Measurements from ENCODE around the gene KRT31.

The KRT31 gene

GRCh38 chr17:41421617-41422016 is 24.2 kb upstream of the KRT31 start:
- TF ChIP-seq, protein P1, sequence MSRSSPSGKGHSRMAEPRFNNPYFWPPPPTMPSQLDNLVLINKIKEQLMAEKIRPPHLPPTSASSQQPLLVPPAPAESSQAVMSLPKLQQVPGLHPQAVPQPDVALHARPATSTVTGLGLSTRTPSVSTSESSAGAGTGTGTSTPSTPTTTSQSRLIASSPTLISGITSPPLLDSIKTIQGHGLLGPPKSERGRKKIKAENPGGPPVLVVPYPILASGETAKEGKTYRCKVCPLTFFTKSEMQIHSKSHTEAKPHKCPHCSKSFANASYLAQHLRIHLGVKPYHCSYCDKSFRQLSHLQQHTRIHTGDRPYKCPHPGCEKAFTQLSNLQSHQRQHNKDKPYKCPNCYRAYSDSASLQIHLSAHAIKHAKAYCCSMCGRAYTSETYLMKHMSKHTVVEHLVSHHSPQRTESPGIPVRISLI (tag by site-specific recombination; IDR thresholded peaks at IDR 0.05) = no peak
- TF ChIP-seq ZNF501 (tag by site-specific recombination; IDR thresholded peaks at IDR 0.05) (no peak), ZNF530 (tag by site-specific recombination; IDR thresholded peaks at IDR 0.05; ENCODE audit: low read depth) (no peak), ZNF280D (tag by site-specific recombination; IDR thresholded peaks at IDR 0.05) (no peak), INSM2 (tag by site-specific recombination; IDR thresholded peaks at IDR 0.05) (no peak), ZBTB6 (tag by site-specific recombination; IDR thresholded peaks at IDR 0.05) (no peak), ZNF48 (tag by site-specific recombination; IDR thresholded peaks at IDR 0.05) (no peak), ZNF776 (tag by site-specific recombination; IDR thresholded peaks at IDR 0.05; ENCODE audit: borderline replicate concordance) (no peak), ZNF274 (IDR thresholded peaks at IDR 0.05; ENCODE audit: low read length) (no peak), ZNF274 (tag by site-specific recombination; IDR thresholded peaks at IDR 0.05; ENCODE audit: borderline replicate concordance) (no peak), ZNF654 (tag by site-specific recombination; IDR thresholded peaks at IDR 0.05; ENCODE audit: low read depth) (no peak), ZNF157 (tag by site-specific recombination; IDR thresholded peaks at IDR 0.05) (no peak), TRIM28 (IDR thresholded peaks at IDR 0.05; ENCODE audit: borderline replicate concordance, low read length) (no peak), ZNF132 (tag by site-specific recombination; IDR thresholded peaks at IDR 0.05; ENCODE audit: borderline replicate concordance) (no peak), ZNF23 (tag by site-specific recombination; IDR thresholded peaks at IDR 0.05; ENCODE audit: borderline replicate concordance) (no peak), ZNF221 (tag by site-specific recombination; IDR thresholded peaks at IDR 0.05; ENCODE audit: borderline replicate concordance) (no peak)
- TF ChIP-seq, protein P2, sequence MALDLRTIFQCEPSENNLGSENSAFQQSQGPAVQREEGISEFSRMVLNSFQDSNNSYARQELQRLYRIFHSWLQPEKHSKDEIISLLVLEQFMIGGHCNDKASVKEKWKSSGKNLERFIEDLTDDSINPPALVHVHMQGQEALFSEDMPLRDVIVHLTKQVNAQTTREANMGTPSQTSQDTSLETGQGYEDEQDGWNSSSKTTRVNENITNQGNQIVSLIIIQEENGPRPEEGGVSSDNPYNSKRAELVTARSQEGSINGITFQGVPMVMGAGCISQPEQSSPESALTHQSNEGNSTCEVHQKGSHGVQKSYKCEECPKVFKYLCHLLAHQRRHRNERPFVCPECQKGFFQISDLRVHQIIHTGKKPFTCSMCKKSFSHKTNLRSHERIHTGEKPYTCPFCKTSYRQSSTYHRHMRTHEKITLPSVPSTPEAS (tag by site-specific recombination; IDR thresholded peaks at IDR 0.05) = no peak
- H3K9me3 ChIP-seq (ENCODE audit: control insufficient read depth, insufficient read depth, low read depth, low read length) = no peaks in the 10 kb centered on the region
- H3K27ac ChIP-seq (ENCODE audit: extremely low read depth, low read depth, low read length) = no peak overlapping the region
- no peak overlapping the region for H3K4me3 ChIP-seq (ENCODE audit: low read depth, low read length)
- ChIA-PET CTCF (interaction anchor here (1.6 kb wide), 1 partner anchor 241 kb away, joined by 4 read pairs; no protein-coding TSS in a partner anchor), POLR2A (no interaction called here)
- no peaks in the 10 kb centered on the region for H3K4me1 ChIP-seq (ENCODE audit: control insufficient read depth, insufficient read depth, low read length)
- H3K36me3 ChIP-seq (ENCODE audit: control insufficient read depth in 2 of 2, insufficient read depth in 1 of 2, low read length in 2 of 2) = no peaks in the 10 kb centered on the region

DNA sequence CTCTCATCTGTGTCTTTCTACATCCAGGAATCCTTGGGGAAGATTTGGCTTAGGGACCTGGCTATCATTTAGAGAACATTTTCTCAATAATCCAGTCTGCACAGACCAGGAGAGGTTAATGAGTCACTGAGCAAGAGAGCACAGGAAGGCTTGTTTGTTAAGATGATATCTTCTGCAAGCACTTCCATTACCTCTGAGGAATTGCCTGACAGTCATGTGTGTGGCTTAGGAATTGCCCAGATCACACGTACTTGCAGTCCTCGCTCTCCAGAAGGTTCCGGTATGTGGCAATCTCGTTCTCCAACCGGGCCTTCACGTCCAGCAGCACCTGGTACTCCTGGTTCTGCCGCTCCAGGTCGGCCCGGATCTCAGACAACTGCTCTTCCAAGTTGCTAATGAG is 23.7 kb upstream of the KRT31 start:
- Histone ChIP-seq H3K4me3 (ENCODE audit: low read depth, low read length) (no peak overlapping the region), H3K9me3 (ENCODE audit: control insufficient read depth, insufficient read depth, low read depth, low read length) (no peaks in the 10 kb centered on the region), H3K4me1 (ENCODE audit: control insufficient read depth, insufficient read depth, low read length) (no peaks in the 10 kb centered on the region), H3K27ac (ENCODE audit: extremely low read depth, low read depth, low read length) (no peak overlapping the region), H3K36me3 (ENCODE audit: control insufficient read depth in 2 of 2, insufficient read depth in 1 of 2, low read length in 2 of 2) (no peaks in the 10 kb centered on the region)
- ChIA-PET CTCF (interaction anchor here (1.6 kb wide), 1 partner anchor 242 kb away, joined by 4 read pairs; no protein-coding TSS in a partner anchor), POLR2A (no interaction called here)
- no peak for TF ChIP-seq HOXD13 (CRISPR knock-in tag; IDR thresholded peaks at IDR 0.05; ENCODE audit: borderline replicate concordance)
- TF ChIP-seq ZIC2 (tag by site-specific recombination; IDR thresholded peaks at IDR 0.05) = no peak
- TF ChIP-seq, protein P3, sequence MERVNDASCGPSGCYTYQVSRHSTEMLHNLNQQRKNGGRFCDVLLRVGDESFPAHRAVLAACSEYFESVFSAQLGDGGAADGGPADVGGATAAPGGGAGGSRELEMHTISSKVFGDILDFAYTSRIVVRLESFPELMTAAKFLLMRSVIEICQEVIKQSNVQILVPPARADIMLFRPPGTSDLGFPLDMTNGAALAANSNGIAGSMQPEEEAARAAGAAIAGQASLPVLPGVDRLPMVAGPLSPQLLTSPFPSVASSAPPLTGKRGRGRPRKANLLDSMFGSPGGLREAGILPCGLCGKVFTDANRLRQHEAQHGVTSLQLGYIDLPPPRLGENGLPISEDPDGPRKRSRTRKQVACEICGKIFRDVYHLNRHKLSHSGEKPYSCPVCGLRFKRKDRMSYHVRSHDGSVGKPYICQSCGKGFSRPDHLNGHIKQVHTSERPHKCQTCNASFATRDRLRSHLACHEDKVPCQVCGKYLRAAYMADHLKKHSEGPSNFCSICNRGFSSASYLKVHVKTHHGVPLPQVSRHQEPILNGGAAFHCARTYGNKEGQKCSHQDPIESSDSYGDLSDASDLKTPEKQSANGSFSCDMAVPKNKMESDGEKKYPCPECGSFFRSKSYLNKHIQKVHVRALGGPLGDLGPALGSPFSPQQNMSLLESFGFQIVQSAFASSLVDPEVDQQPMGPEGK (tag by site-specific recombination; IDR thresholded peaks at IDR 0.05) = no peak
- TF ChIP-seq ZNF23 (tag by site-specific recombination; IDR thresholded peaks at IDR 0.05; ENCODE audit: borderline replicate concordance) = no peak
- no peak for TF ChIP-seq ZNF426 (tag by site-specific recombination; IDR thresholded peaks at IDR 0.05)
- no peak for TF ChIP-seq ZNF274 (IDR thresholded peaks at IDR 0.05; ENCODE audit: low read length)
- TF ChIP-seq ZNF274 (tag by site-specific recombination; IDR thresholded peaks at IDR 0.05; ENCODE audit: borderline replicate concordance) = no peak
- TF ChIP-seq ZBTB48 (tag by site-specific recombination; IDR thresholded peaks at IDR 0.05) = no peak
- TF ChIP-seq ZNF155 (tag by site-specific recombination; IDR thresholded peaks at IDR 0.05) = no peak

All from HEK293 (cell line).